A673 (cell line): ENCODE results near the gene MLH3.

Source experiments
- CTCF ChIP-seq: fragments of 300-800, 200-600 bp; sonication (generic); conservative IDR thresholded peaks from 2 replicates; pipeline ENCODE4 v1.5.1; 2017; ENCODE audit warnings: low read depth, mild to moderate bottlenecking, antibody characterized with exemption, low read length, moderate library complexity, mixed read lengths
- EZH2 ChIP-seq: fragments of 200-600 bp; sonication (generic); IDR thresholded peaks from 2 replicates; pipeline ENCODE4 v1.6.1; 2017; ENCODE audit warnings: borderline replicate concordance, low read depth, mild to moderate bottlenecking, mixed read lengths, antibody characterized with exemption, low read length; ENCODE audit not compliant: poor library complexity, severe bottlenecking

DNA sequence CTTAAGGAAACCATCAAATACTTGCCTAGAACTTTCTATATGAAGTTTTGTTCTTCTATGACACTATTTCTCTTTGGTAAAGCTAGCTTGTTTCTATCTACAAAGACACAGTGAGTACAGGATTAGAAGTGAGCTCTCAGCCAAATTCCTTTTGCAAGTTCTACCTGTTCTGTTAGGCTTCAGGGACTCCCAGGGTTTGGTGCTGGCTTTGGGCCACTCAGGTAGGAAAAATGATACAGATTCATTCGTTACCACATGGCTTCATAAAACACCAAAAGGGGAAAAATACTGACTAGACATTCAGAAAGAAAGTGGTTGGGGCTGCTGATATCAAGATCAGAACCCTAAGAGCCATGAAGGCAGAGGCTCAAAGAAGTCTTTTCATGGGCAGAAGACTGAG lies 32.0 kb upstream of the MLH3 start:
- TF ChIP-seq EZH2 (no peak), CTCF (no peak)
